MCF 10A (cell line): ENCODE results near the gene TDRD7. TPM values are rescaled to one million over a fixed set of nuclear protein-coding genes. Genes with fewer than 3 reads are reported as not detected.

Experiments
- BruUV-seq: library from RNA; stranded (reverse); fragments of 400-500 nt; replicated peaks from 2 replicates; lab custom pipeline; 2021; lab: Mats Ljungman, UMichigan
- CTCF ChIA-PET: fragments of 300-600 bp; sonication (Branson Sonifier 250); formaldehyde crosslinking; extraction: SDS; loops from one replicate; lab custom pipeline; 2021; ENCODE audit warnings: antibody characterized with exemption, inconsistent platforms; lab: Yijun Ruan, JAX
- POLR2A ChIA-PET: fragments of 300-600, 350-650 bp; sonication (Branson Sonifier 250); formaldehyde crosslinking; extraction: SDS; loops from one replicate; lab custom pipeline; 2020; ENCODE audit warnings: antibody characterized with exemption, inconsistent platforms; lab: Yijun Ruan, JAX
- DNase-seq: peaks from one replicate; pipeline ENCODE4 v3.0.0-alpha.2; 2018; ENCODE audit not compliant: unreplicated experiment
- H3K27ac Mint-ChIP-seq: one replicate; pipeline ENCODE4 v1.8.0; 2022; ENCODE audit warnings: mild to moderate bottlenecking, low read depth, mixed read lengths; ENCODE audit not compliant: unreplicated experiment
- H3K27me3 Mint-ChIP-seq: one replicate; pipeline ENCODE4 v1.8.0; 2022; ENCODE audit warnings: mixed read lengths; ENCODE audit not compliant: insufficient read depth, unreplicated experiment
- H3K36me3 Mint-ChIP-seq: one replicate; pipeline ENCODE4 v1.8.0; 2022; ENCODE audit warnings: mild to moderate bottlenecking, moderate library complexity, mixed read lengths; ENCODE audit not compliant: insufficient read depth, unreplicated experiment
- H3K4me1 Mint-ChIP-seq: one replicate; pipeline ENCODE4 v1.8.0; 2022; ENCODE audit warnings: mixed read lengths; ENCODE audit not compliant: insufficient read depth, unreplicated experiment
- H3K4me3 Mint-ChIP-seq: one replicate; pipeline ENCODE4 v1.8.0; 2022; ENCODE audit warnings: mild to moderate bottlenecking, moderate library complexity, mixed read lengths; ENCODE audit not compliant: unreplicated experiment
- H3K9me3 Mint-ChIP-seq: one replicate; pipeline ENCODE4 v1.8.0; 2022; ENCODE audit warnings: mixed read lengths; ENCODE audit not compliant: unreplicated experiment
- CTCF ChIP-seq: fragments of 200-600 bp; IDR thresholded peaks from one replicate; pipeline ENCODE4 v1.8.0; 2022; ENCODE audit warnings: antibody characterized with exemption, mild to moderate bottlenecking; ENCODE audit not compliant: unreplicated experiment
- intact Hi-C: fragments of 100-400 bp; cut with micrococcal nuclease; formaldehyde crosslinking; loops from 2 replicates; pipeline ENCODE4 v1.14.1; 2022
- total RNA-seq: library from RNA; stranded (reverse); gene quantifications from 2 replicates; pipeline ENCODE4 v1.2.3, GENCODE V29; 2022

Gene TDRD7
- total RNA-seq, 1 experiment from 2014 or later, result 7.1 TPM

GRCh38 chr9:97502222-97502983, 90.5 kb downstream of the TDRD7 start:
- CTCF ChIA-PET, result interaction anchor here (0.6 to 6.2 kb wide), 9 partner anchors 34 to 114 kb away, joined by 3 to 34 read pairs (median 4); no protein-coding TSS in a partner anchor
- POLR2A ChIA-PET, result no interaction called here
- H3K4me3 Mint-ChIP-seq, result peak overlapping the region; percentile 63

GRCh38 chr9:97502984-97503861, 91.3 kb downstream of the TDRD7 start:
- Mint-ChIP-seq H3K9me3 (no peaks in the 10 kb centered on the region), H3K4me3 (peak overlapping the region; percentile 63), H3K4me1 (no peaks in the 10 kb centered on the region), H3K36me3 (no peaks in the 10 kb centered on the region), H3K27ac (no peak overlapping the region), H3K27me3 (peaks cover 19% of the 10 kb centered on the region)
- POLR2A ChIA-PET, result interaction anchor here (0.6 kb wide), 1 partner anchor 162 kb away, joined by 4 read pairs; no protein-coding TSS in a partner anchor
- BruUV-seq, result no TSS peak
- CTCF ChIA-PET, result interaction anchor here (0.6 to 6.2 kb wide), 7 partner anchors 16 to 113 kb away, joined by 3 to 34 read pairs (median 4); no protein-coding TSS in a partner anchor
- DNase-seq, result no peak
- TF ChIP-seq CTCF, result no peak
- intact Hi-C loops, result no loop called here

More at GRCh38 chr9:97502222-97502983, 90.5 kb downstream of the TDRD7 start:
- intact Hi-C loops, result no loop called here
- Mint-ChIP-seq H3K27me3 (peaks cover 19% of the 10 kb centered on the region), H3K27ac (no peak overlapping the region), H3K36me3 (no peaks in the 10 kb centered on the region), H3K9me3 (no peaks in the 10 kb centered on the region), H3K4me1 (no peaks in the 10 kb centered on the region)
- BruUV-seq, result no TSS peak
- TF ChIP-seq CTCF, result no peak
- DNase-seq, result no peak

- BruUV-seq, result no TSS peak
- Mint-ChIP-seq H3K36me3 (no peaks in the 10 kb centered on the region), H3K27me3 (peaks cover 19% of the 10 kb centered on the region), H3K4me1 (no peaks in the 10 kb centered on the region), H3K4me3 (no peak overlapping the region), H3K9me3 (no peaks in the 10 kb centered on the region), H3K27ac (no peak overlapping the region)
- intact Hi-C loops, result no loop called here
- DNase-seq, result no peak
- ChIA-PET POLR2A (interaction anchor here (0.6 kb wide), 1 partner anchor 162 kb away, joined by 4 read pairs; no protein-coding TSS in a partner anchor), CTCF (interaction anchor here (0.9 to 6.2 kb wide), 5 partner anchors 17 to 112 kb away, joined by 3 to 34 read pairs (median 5); no protein-coding TSS in a partner anchor)
- no peak for TF ChIP-seq CTCF
These were observed 91.9 kb downstream of the TDRD7 start for GRCh38 chr9:97503862-97504210.
